Gastroesophageal sphincter (tissue), 3 donors: ENCODE data around the gene GPR156.

Source experiments
- POLR2A ChIP-seq, 2 donors: fragments of 450-650 bp; IDR thresholded peaks; one replicate each; pipeline ENCODE4 v1.6.1; 2017; ENCODE audit warnings: antibody characterized with exemption in 2 of 2, mild to moderate bottlenecking in 2 of 2, moderate library complexity in 1 of 2
- TF ChIP-seq, protein P1 (sequence below), 4 experiments: fragments of 200-600 bp in 2 of 4; fragments of 450-650 bp in 2 of 4; sonication (generic) in 1 of 4; IDR thresholded peaks; one replicate each; pipeline ENCODE4 v1.5.1; 2017 to 2019; ENCODE audit warnings: antibody characterized with exemption in 4 of 4, mild to moderate bottlenecking in 2 of 4, moderate library complexity in 2 of 4

DNA sequence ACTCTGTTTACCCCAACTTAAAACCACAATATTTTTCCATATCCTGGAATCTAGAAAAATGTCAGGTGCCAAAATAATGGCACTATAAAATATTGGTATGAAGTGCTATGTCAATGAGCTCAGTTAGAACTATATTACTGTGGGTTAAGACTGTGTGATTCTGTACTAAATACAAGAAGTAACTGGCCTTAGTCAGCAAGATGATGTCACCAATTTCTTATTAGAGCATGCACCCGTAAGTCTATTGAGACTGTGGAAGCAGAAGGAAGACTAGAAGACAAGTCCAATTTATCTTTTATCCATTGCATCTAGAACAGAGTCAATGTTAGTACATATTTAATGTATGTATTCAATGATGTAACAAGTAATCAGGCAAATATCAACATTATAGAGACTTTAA lies 39.2 kb upstream of the GPR156 start:
- TF ChIP-seq, protein P1, sequence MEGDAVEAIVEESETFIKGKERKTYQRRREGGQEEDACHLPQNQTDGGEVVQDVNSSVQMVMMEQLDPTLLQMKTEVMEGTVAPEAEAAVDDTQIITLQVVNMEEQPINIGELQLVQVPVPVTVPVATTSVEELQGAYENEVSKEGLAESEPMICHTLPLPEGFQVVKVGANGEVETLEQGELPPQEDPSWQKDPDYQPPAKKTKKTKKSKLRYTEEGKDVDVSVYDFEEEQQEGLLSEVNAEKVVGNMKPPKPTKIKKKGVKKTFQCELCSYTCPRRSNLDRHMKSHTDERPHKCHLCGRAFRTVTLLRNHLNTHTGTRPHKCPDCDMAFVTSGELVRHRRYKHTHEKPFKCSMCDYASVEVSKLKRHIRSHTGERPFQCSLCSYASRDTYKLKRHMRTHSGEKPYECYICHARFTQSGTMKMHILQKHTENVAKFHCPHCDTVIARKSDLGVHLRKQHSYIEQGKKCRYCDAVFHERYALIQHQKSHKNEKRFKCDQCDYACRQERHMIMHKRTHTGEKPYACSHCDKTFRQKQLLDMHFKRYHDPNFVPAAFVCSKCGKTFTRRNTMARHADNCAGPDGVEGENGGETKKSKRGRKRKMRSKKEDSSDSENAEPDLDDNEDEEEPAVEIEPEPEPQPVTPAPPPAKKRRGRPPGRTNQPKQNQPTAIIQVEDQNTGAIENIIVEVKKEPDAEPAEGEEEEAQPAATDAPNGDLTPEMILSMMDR (IDR thresholded peaks at IDR 0.05), result no peak
- TF ChIP-seq POLR2A (IDR thresholded peaks at IDR 0.05), result no peak
